Measurements from ENCODE around the gene PRSS57. TPM values are rescaled to one million over a fixed set of nuclear protein-coding genes. Genes with fewer than 3 reads are reported as not detected.

Gene PRSS57
- total and polyA plus RNA-seq, 2 of the 8 experiments (the other 6 are each of a cell fraction or from before 2014, with no cell fraction given), result not detected

- Histone ChIP-seq H3K4ac (replicated peaks; ENCODE audit: insufficient read length, low read depth, low read length) (no peak overlapping the region), H4K5ac (ENCODE audit: insufficient read length, low read depth, low read length) (no peak overlapping the region), H2BK120ac (replicated peaks; ENCODE audit: low read depth, low read length) (no peak overlapping the region), H3K23ac (ENCODE audit: insufficient read length) (no peak overlapping the region), H4K8ac (ENCODE audit: extremely low read depth, insufficient read depth, low read length) (no peak overlapping the region), H3K27ac (ENCODE audit: low read depth, low read length) (no peak overlapping the region), H3K56ac (replicated peaks; ENCODE audit: insufficient read length, low read depth, low read length) (no peak overlapping the region), H3K27me3 (replicated peaks in 1 of 4; ENCODE audit: control insufficient read depth in 3 of 4, extremely low read depth in 1 of 4, insufficient read depth in 3 of 4, low read length in 3 of 4) (no peaks in the 10 kb centered on the region), H3K36me3 (ENCODE audit: control insufficient read depth in 2 of 4, insufficient read depth in 4 of 4, low read length in 3 of 4) (peaks cover 0 to 54% (median 17%) of the 10 kb centered on the region in 4 experiments; a peak in 6 of 8 replicates), H2BK12ac (ENCODE audit: low read depth, low read length) (no peak overlapping the region), H3K79me2 (ENCODE audit: control insufficient read depth in 1 of 2, insufficient read depth in 2 of 2, low read length in 2 of 2) (no peaks in the 10 kb centered on the region), H2AK5ac (ENCODE audit: low read depth, low read length) (no peak overlapping the region), H3K4me2 (ENCODE audit: insufficient read depth in 1 of 2, low read depth in 2 of 2, low read length in 2 of 2) (no peak overlapping the region), H3K4me3 (ENCODE audit: extremely low read depth in 1 of 4, insufficient read depth in 2 of 4, low read depth in 3 of 4, low read length in 4 of 4) (no peak overlapping the region), H4K91ac (replicated peaks; ENCODE audit: insufficient read length, low read length) (no peak overlapping the region), H2AFZ (ENCODE audit: low read length) (no peak overlapping the region), H2BK5ac (ENCODE audit: low read depth, low read length) (no peak overlapping the region), H3K79me1 (ENCODE audit: low read depth, low read length) (no peaks in the 10 kb centered on the region), H3K18ac (ENCODE audit: extremely low read depth, low read length) (no peak overlapping the region), H2BK15ac (ENCODE audit: low read length) (no peak overlapping the region), H2BK20ac (ENCODE audit: low read length) (no peak overlapping the region), H3K14ac (ENCODE audit: insufficient read length) (no peak overlapping the region), H3K9me3 (ENCODE audit: insufficient read depth in 2 of 2, low read depth in 1 of 2, low read length in 1 of 2) (no peaks in the 10 kb centered on the region), H4K20me1 (replicated peaks in 1 of 2; ENCODE audit: control insufficient read depth in 1 of 2, insufficient read depth in 2 of 2, low read length in 2 of 2) (peaks cover 0 to 9% of the 10 kb centered on the region in 2 experiments), H3K9ac (replicated peaks in 1 of 4; ENCODE audit: extremely low read depth in 1 of 4, low read depth in 3 of 4, low read length in 3 of 4) (no peak overlapping the region), H3K4me1 (replicated peaks in 1 of 4; ENCODE audit: control insufficient read depth in 3 of 4, insufficient read depth in 4 of 4, low read length in 3 of 4) (no peaks in the 10 kb centered on the region), H3K23me2 (ENCODE audit: low read depth, low read length) (no peaks in the 10 kb centered on the region)
- FAIRE-seq, result no peak
- DNase-seq (ENCODE audit: low read depth in 1 of 2, low spot score in 2 of 2), result no peak
- ChIA-PET POLR2A (ENCODE audit: partially characterized antibody) (interaction anchor here (0.7 to 2.3 kb wide), 5 partner anchors 10 to 163 kb away, joined by 3 to 9 read pairs (median 3); no protein-coding TSS in a partner anchor), CTCF (ENCODE audit: partially characterized antibody) (interaction anchor here (0.6 to 1.5 kb wide), 3 partner anchors 12 to 91 kb away, joined by 3 to 6 read pairs (median 4); no protein-coding TSS in a partner anchor)
- WGBS, 2 experiments (ENCODE audit: extremely low coverage in 1 of 2, insufficient coverage in 1 of 2, insufficient read length in 1 of 2, insufficient replicate concordance in 2 of 2, low coverage in 1 of 2, low lambda C conversion rate in 2 of 2, missing lambda C conversion rate in 1 of 2), result 93% methylated on average over 45 of the region's 62 CpGs; no CpG with 5 or more reads in 1 of the 2 experiments
- TF ChIP-seq RBBP5 (IDR thresholded peaks at IDR 0.05; ENCODE audit: borderline replicate concordance, low read depth, low read length) (no peak), MAFK (IDR thresholded peaks at IDR 0.05; ENCODE audit: low read depth, low read length) (no peak), BCL11A (IDR thresholded peaks at IDR 0.05; ENCODE audit: low read depth in 2 of 2, low read length in 2 of 2) (no peak), SRF (IDR thresholded peaks at IDR 0.05; ENCODE audit: low read depth, low read length) (no peak), CEBPB (IDR thresholded peaks at IDR 0.05; ENCODE audit: low read depth, low read length) (no peak), CHD2 (IDR thresholded peaks at IDR 0.05; ENCODE audit: low read length) (no peak)
Measured at GRCh38 chr19:645912-646778, 49.1 kb downstream of the PRSS57 start.

All from H1 (cell line).